ENCODE data around the gene RABGEF1. TPM values are rescaled to one million over a fixed set of nuclear protein-coding genes. Genes with fewer than 3 reads are reported as not detected.

The RABGEF1 gene
- total and polyA plus RNA-seq, 12 donors: 7.2 to 23.4 (median 16.6) TPM

GRCh38 chr7:66720561-66720960 is 20.0 kb upstream of the RABGEF1 start:
- ATAC-seq: no peak
- no peaks in the 10 kb centered on the region for H3K27me3 ChIP-seq
- 93 to 96% methylated on average over 1 of the region's 1 CpG for WGBS, 2 donors
- H3K9me3 ChIP-seq: peaks cover 0 to 26% (median 10%) of the 10 kb centered on the region in 11 donors
- H3K4me3 ChIP-seq: no peak overlapping the region
- intact Hi-C loops (cut with DNase I): no loop called here
- H3K4me1 ChIP-seq: no peaks in the 10 kb centered on the region
- H3K36me3 ChIP-seq: peaks cover 0 to 55% (median 6%) of the 10 kb centered on the region in 9 donors
- no peak for TF ChIP-seq CTCF (IDR thresholded peaks at IDR 0.05)
- no peak overlapping the region for H3K27ac ChIP-seq
- DNase-seq: no peak

- intact Hi-C loops (cut with DNase I): no loop called here
- Histone ChIP-seq H3K4me1 (no peaks in the 10 kb centered on the region), H3K4me3 (no peak overlapping the region), H3K27me3 (no peaks in the 10 kb centered on the region), H3K9me3 (peaks cover 0 to 26% (median 10%) of the 10 kb centered on the region in 11 donors), H3K27ac (no peak overlapping the region), H3K36me3 (peaks cover 0 to 31% (median 0%) of the 10 kb centered on the region in 9 donors)
- no peak for DNase-seq
- no peak for ATAC-seq
- TF ChIP-seq CTCF (IDR thresholded peaks at IDR 0.05): no peak
- 88 to 94% methylated on average over 2 of the region's 2 CpGs for WGBS, 2 donors
Observed at GRCh38 chr7:66725843-66726242, 14.7 kb upstream of the RABGEF1 start.

- ATAC-seq: peak in 1 of 8 donors; percentile 17
- Histone ChIP-seq H3K36me3 (peaks cover 0 to 31% (median 0%) of the 10 kb centered on the region in 9 donors), H3K4me3 (no peak overlapping the region), H3K9me3 (peaks cover 0 to 23% (median 10%) of the 10 kb centered on the region in 11 donors), H3K4me1 (no peaks in the 10 kb centered on the region), H3K27ac (no peak overlapping the region), H3K27me3 (no peaks in the 10 kb centered on the region)
- intact Hi-C loops (cut with DNase I): no loop called here
- 95 to 99% methylated on average over 3 of the region's 3 CpGs for WGBS, 2 donors
- DNase-seq: no peak
- no peak for TF ChIP-seq CTCF (IDR thresholded peaks at IDR 0.05)
Observed at GRCh38 chr7:66727058-66727457, 13.5 kb upstream of the RABGEF1 start.

- no peak for TF ChIP-seq CTCF (IDR thresholded peaks at IDR 0.05)
- no peak for DNase-seq
- WGBS, 2 donors: 84 to 97% methylated on average over 6 of the region's 6 CpGs
- intact Hi-C loops (cut with DNase I): no loop called here
- Histone ChIP-seq H3K4me1 (no peaks in the 10 kb centered on the region), H3K9me3 (peaks cover 0 to 19% (median 10%) of the 10 kb centered on the region in 11 donors), H3K36me3 (peaks cover 0 to 20% (median 0%) of the 10 kb centered on the region in 9 donors), H3K27ac (no peak overlapping the region), H3K4me3 (no peak overlapping the region), H3K27me3 (no peaks in the 10 kb centered on the region)
- ATAC-seq: peak in 1 of 8 donors; percentile 22
Observed at GRCh38 chr7:66728571-66728970, 12.0 kb upstream of the RABGEF1 start.
